DOHH2 (cell line): ENCODE measurements around the gene ADGRB3.

Source experiments
- H3F3A ChIP-seq: fragments of 200-600 bp; sonication (generic), shearing (Covaris generic); 2 replicates; pipeline ENCODE4 v1.6.0; 2016; ENCODE audit warnings: antibody characterized with exemption, mild to moderate bottlenecking; ENCODE audit not compliant: control insufficient read depth, insufficient read depth
- H3K27ac ChIP-seq: fragments of 200-600 bp; sonication (generic); 2 replicates; pipeline ENCODE4 v1.5.1; 2014; ENCODE audit warnings: low read depth, mild to moderate bottlenecking, low read length, moderate library complexity
- H3K27me3 ChIP-seq: fragments of 200-600 bp; sonication (generic); 2 replicates; pipeline ENCODE4 v1.6.1; 2014; ENCODE audit warnings: mild to moderate bottlenecking, low read length, mixed read lengths; ENCODE audit not compliant: control insufficient read depth
- H3K36me3 ChIP-seq: fragments of 200-600 bp; sonication (generic); 2 replicates; pipeline ENCODE4 v1.6.1; 2014; ENCODE audit warnings: mild to moderate bottlenecking, low read length, moderate library complexity, mixed read lengths; ENCODE audit not compliant: control insufficient read depth
- H3K4me1 ChIP-seq: fragments of 200-600 bp; sonication (generic); 2 replicates; pipeline ENCODE4 v1.6.1; 2014; ENCODE audit warnings: mild to moderate bottlenecking, low read length, mixed read lengths; ENCODE audit not compliant: control insufficient read depth
- H3K4me2 ChIP-seq: fragments of 200-600 bp; sonication (generic); 2 replicates; pipeline ENCODE4 v1.6.0; 2014; ENCODE audit warnings: mild to moderate bottlenecking, low read length, moderate library complexity
- H3K4me3 ChIP-seq: fragments of 200-600 bp; sonication (generic); 2 replicates; pipeline ENCODE4 v1.5.1; 2014; ENCODE audit warnings: mild to moderate bottlenecking, low read length, mixed read lengths
- H3K79me2 ChIP-seq: fragments of 200-600 bp; sonication (generic); 2 replicates; pipeline ENCODE4 v1.6.1; 2014; ENCODE audit warnings: mild to moderate bottlenecking, low read length, mixed read lengths; ENCODE audit not compliant: control insufficient read depth
- H3K9me2 ChIP-seq: fragments of 200-600 bp; sonication (generic); replicated peaks from 2 replicates; pipeline ENCODE4 v1.6.1; 2014; ENCODE audit warnings: mild to moderate bottlenecking, low read length, mixed read lengths; ENCODE audit not compliant: control insufficient read depth
- H3K9me3 ChIP-seq: fragments of 200-600 bp; sonication (generic); 2 replicates; pipeline ENCODE4 v1.6.1; 2014; ENCODE audit warnings: antibody characterized with exemption, low read length, mixed read lengths; ENCODE audit not compliant: control insufficient read depth, insufficient read depth
- H4K20me1 ChIP-seq: fragments of 200-600 bp; sonication (generic); 2 replicates; pipeline ENCODE4 v1.6.0; 2014; ENCODE audit warnings: low read depth, mild to moderate bottlenecking, antibody characterized with exemption, low read length, moderate library complexity; ENCODE audit not compliant: control insufficient read depth, insufficient read depth
- CTCF ChIP-seq: fragments of 200-600 bp; sonication (generic); IDR thresholded peaks from one replicate; pipeline ENCODE4 v1.5.1; 2014; ENCODE audit warnings: antibody characterized with exemption, mild to moderate bottlenecking, low read depth, low read length; ENCODE audit not compliant: poor library complexity, severe bottlenecking
- EZH2phosphoT487 ChIP-seq: fragments of 200-600 bp; sonication (generic); IDR thresholded peaks from 2 replicates; pipeline ENCODE4 v1.6.1; 2017; ENCODE audit warnings: borderline replicate concordance, mild to moderate bottlenecking, antibody characterized with exemption, low read length, moderate library complexity, mixed read lengths

ADGRB3 gene

GRCh38 chr6:68919537-68919936 is 284.5 kb downstream of the ADGRB3 start:
- H3K4me3 ChIP-seq, result no peak overlapping the region
- no peak overlapping the region for H3K27ac ChIP-seq
- H3K4me1 ChIP-seq, result no peaks in the 10 kb centered on the region
- no peaks in the 10 kb centered on the region for H3K79me2 ChIP-seq
- no peaks in the 10 kb centered on the region for H3K9me2 ChIP-seq
- H3K27me3 ChIP-seq, result no peaks in the 10 kb centered on the region
- no peaks in the 10 kb centered on the region for H3K9me3 ChIP-seq
- no peaks in the 10 kb centered on the region for H3K36me3 ChIP-seq
- H4K20me1 ChIP-seq, result no peaks in the 10 kb centered on the region
- H3K4me2 ChIP-seq, result no peak overlapping the region
- no peak for TF ChIP-seq EZH2phosphoT487
- TF ChIP-seq CTCF, result no peak
- no peaks in the 10 kb centered on the region for H3F3A ChIP-seq

GRCh38 chr6:68941345-68941744 is 306.3 kb downstream of the ADGRB3 start:
- no peaks in the 10 kb centered on the region for H3K9me3 ChIP-seq
- H3K79me2 ChIP-seq, result no peaks in the 10 kb centered on the region
- H3K27ac ChIP-seq, result no peak overlapping the region
- no peaks in the 10 kb centered on the region for H3K4me1 ChIP-seq
- H3K9me2 ChIP-seq, result no peaks in the 10 kb centered on the region
- H3K36me3 ChIP-seq, result no peaks in the 10 kb centered on the region
- no peaks in the 10 kb centered on the region for H4K20me1 ChIP-seq
- TF ChIP-seq CTCF, result no peak
- TF ChIP-seq EZH2phosphoT487, result no peak
- H3K27me3 ChIP-seq, result no peaks in the 10 kb centered on the region
- no peak overlapping the region for H3K4me3 ChIP-seq
- H3F3A ChIP-seq, result no peaks in the 10 kb centered on the region
- H3K4me2 ChIP-seq, result no peak overlapping the region

- H3K27me3 ChIP-seq, result no peaks in the 10 kb centered on the region
- no peaks in the 10 kb centered on the region for H3K9me2 ChIP-seq
- no peak overlapping the region for H3K27ac ChIP-seq
- no peaks in the 10 kb centered on the region for H3K4me1 ChIP-seq
- H3K9me3 ChIP-seq, result no peaks in the 10 kb centered on the region
- TF ChIP-seq CTCF, result no peak
- no peaks in the 10 kb centered on the region for H3F3A ChIP-seq
- no peak overlapping the region for H3K4me3 ChIP-seq
- H3K79me2 ChIP-seq, result no peaks in the 10 kb centered on the region
- H4K20me1 ChIP-seq, result no peaks in the 10 kb centered on the region
- no peaks in the 10 kb centered on the region for H3K36me3 ChIP-seq
- H3K4me2 ChIP-seq, result no peak overlapping the region
Measured at GRCh38 chr6:68947721-68948120, 312.6 kb downstream of the ADGRB3 start.

GRCh38 chr6:68951270-68951669 is 316.2 kb downstream of the ADGRB3 start:
- no peak overlapping the region for H3K27ac ChIP-seq
- no peaks in the 10 kb centered on the region for H3K9me2 ChIP-seq
- H4K20me1 ChIP-seq, result no peaks in the 10 kb centered on the region
- no peaks in the 10 kb centered on the region for H3K79me2 ChIP-seq
- H3K4me2 ChIP-seq, result no peak overlapping the region
- H3F3A ChIP-seq, result no peaks in the 10 kb centered on the region
- no peaks in the 10 kb centered on the region for H3K9me3 ChIP-seq
- no peaks in the 10 kb centered on the region for H3K27me3 ChIP-seq
- TF ChIP-seq CTCF (no peak), EZH2phosphoT487 (no peak)
- H3K4me1 ChIP-seq, result no peaks in the 10 kb centered on the region
- H3K36me3 ChIP-seq, result no peaks in the 10 kb centered on the region
- H3K4me3 ChIP-seq, result no peak overlapping the region
